K562 (cell line): ENCODE data around the gene SLC15A1. TPM values are rescaled to one million over a fixed set of nuclear protein-coding genes. Genes with fewer than 3 reads are reported as not detected.

Experiments
- ATAC-seq: fragments of 200-7000 bp; cut with Tn5 transposase; 3 replicates; pipeline ENCODE4 v1.9.1; 2020; ENCODE audit warnings: moderate library complexity
- BruUV-seq: library from RNA; stranded (reverse); fragments of 400-500 nt; replicated peaks from 2 replicates; lab custom pipeline; 2021; lab: Mats Ljungman, UMichigan
- CTCF ChIA-PET: fragments of 300-600 bp; formaldehyde crosslinking; extraction: SDS; loops from one replicate; lab custom pipeline; 2021; ENCODE audit warnings: low intra/inter-chr PET ratio; lab: Yijun Ruan, JAX
- POLR2A ChIA-PET: fragments of 300-600, 350-650 bp; sonication (Branson Sonifier 250); formaldehyde crosslinking; extraction: SDS; loops from one replicate; lab custom pipeline; 2021; ENCODE audit warnings: antibody characterized with exemption, inconsistent platforms; lab: Yijun Ruan, JAX
- DNase-seq, 4 experiments: peaks; one replicate each; pipeline versions ENCODE4 v3.0.0 to v3.0.0-alpha.2; 2011 to 2018; ENCODE audit warnings: low spot score in 3 of 4, mixed read lengths in 3 of 4; ENCODE audit errors: extremely low read depth in 1 of 4
- FAIRE-seq: peaks from 2 replicates; lab custom pipeline; 2011; peaks lifted over from hg19 to GRCh38; lab: Jason Lieb, UNC
- H2AFZ ChIP-seq: 2 replicates; pipeline ENCODE4 v1.6.0; 2011; ENCODE audit warnings: low read depth, low read length, control low read depth, inconsistent platforms
- H3K27ac ChIP-seq: fragments of 200-600 bp; 3 replicates; pipeline ENCODE4 v1.8.0; 2011; ENCODE audit warnings: low read depth, mild to moderate bottlenecking, control low read depth, inconsistent platforms, low read length, moderate library complexity, mixed read lengths; ENCODE audit errors: extremely low read depth
- H3K27me3 ChIP-seq, 2 experiments: fragments of 300-600 bp in 1 of 2; 2 replicates in 1 of 2; 3 replicates in 1 of 2; pipeline versions ENCODE4 v1.6.0 to v1.8.0; 2011; ENCODE audit warnings: inconsistent platforms in 2 of 2, low read length in 2 of 2, mild to moderate bottlenecking in 1 of 2, mixed read lengths in 1 of 2, moderate library complexity in 1 of 2; ENCODE audit not compliant: control insufficient read depth in 2 of 2, insufficient read depth in 2 of 2
- H3K36me3 ChIP-seq: fragments of 300-600 bp; 3 replicates; pipeline ENCODE4 v1.8.0; 2011; ENCODE audit warnings: mild to moderate bottlenecking, low read length, inconsistent platforms; ENCODE audit not compliant: control insufficient read depth, insufficient read depth
- H3K4me1 ChIP-seq, 2 experiments: fragments of 200-600 bp in 1 of 2; replicated peaks in 1 of 2; 2 replicates in 1 of 2; 3 replicates in 1 of 2; pipeline versions ENCODE4 v1.5.1 to v1.8.0; 2011; ENCODE audit warnings: inconsistent platforms in 2 of 2, low read length in 2 of 2, mild to moderate bottlenecking in 1 of 2, mixed read lengths in 1 of 2, moderate library complexity in 1 of 2; ENCODE audit not compliant: control insufficient read depth in 2 of 2, insufficient read depth in 2 of 2
- H3K4me2 ChIP-seq: 2 replicates; pipeline ENCODE4 v1.6.1; 2011; ENCODE audit warnings: low read length, control low read depth, inconsistent platforms, mixed read lengths; ENCODE audit not compliant: insufficient read depth
- H3K4me3 ChIP-seq: fragments of 200-600 bp; sonication (generic), shearing (Covaris generic); 2 replicates; pipeline ENCODE4 v1.5.1; 2016; ENCODE audit warnings: control low read depth, inconsistent platforms
- H3K79me2 ChIP-seq: fragments of 200-600 bp; 3 replicates; pipeline ENCODE4 v1.8.0; 2011; ENCODE audit warnings: low read length, inconsistent platforms; ENCODE audit not compliant: control insufficient read depth, insufficient read depth
- H3K9ac ChIP-seq, 2 experiments: 2 replicates each; pipeline versions ENCODE4 v1.6.0 to v1.6.1; 2011; ENCODE audit warnings: low read depth in 2 of 2, low read length in 2 of 2, control low read depth in 1 of 2, inconsistent platforms in 1 of 2, mild to moderate bottlenecking in 1 of 2, mixed read lengths in 1 of 2; ENCODE audit not compliant: insufficient read depth in 1 of 2
- H3K9me1 ChIP-seq: one replicate; pipeline ENCODE4 v1.6.0; 2011; ENCODE audit warnings: inconsistent platforms, mild to moderate bottlenecking, low read length, moderate library complexity; ENCODE audit not compliant: control insufficient read depth, insufficient read depth
- H3K9me3 ChIP-seq: replicated peaks from 2 replicates; pipeline ENCODE4 v1.5.1; 2011; ENCODE audit warnings: low read depth, low read length, inconsistent platforms; ENCODE audit not compliant: control insufficient read depth, insufficient read depth
- H4K20me1 ChIP-seq: replicated peaks from 2 replicates; pipeline ENCODE4 v1.6.1; 2011; ENCODE audit warnings: low read length, inconsistent platforms, mixed read lengths; ENCODE audit not compliant: control insufficient read depth, insufficient read depth
- CHD2 ChIP-seq: IDR thresholded peaks from 2 replicates; pipeline ENCODE4 v1.6.1; 2011; ENCODE audit warnings: low read depth, low read length
- THRB ChIP-seq: fragments of 450-650 bp; formaldehyde crosslinking; conservative IDR thresholded peaks from 2 replicates; pipeline ENCODE4 v1.4.0; 2022; ENCODE audit warnings: mild to moderate bottlenecking, missing genetic modification characterization
- WGBS: fragments of 100-300 bp; shearing (Covaris generic); methylation state at CpG from one replicate; pipeline ENCODE4 v1.1.6; 2016; ENCODE audit warnings: low coverage, mixed read lengths; ENCODE audit not compliant: insufficient coverage; ENCODE audit errors: missing lambda C conversion rate; 5-methylcytosine and 5-hydroxymethylcytosine counted together
- in situ Hi-C: fragments of 300-500 bp; cut with MboI; formaldehyde crosslinking; loops from 4 replicates; pipeline ENCODE4 v1.15.0; 2018; ENCODE audit warnings: inconsistent platforms, mixed read lengths
- intact Hi-C: fragments of 100-400 bp; cut with micrococcal nuclease; formaldehyde crosslinking; loops from 2 replicates; pipeline ENCODE4 v1.14.2; 2022
- polyA plus RNA-seq, 8 experiments: library from polyadenylated mRNA; depleted of rRNA in 4 of 8; stranded (reverse) in 5 of 8; unstranded in 3 of 8; fragments of >200 nt; fragmentation: Nextera tagmentation in 2 of 8; fragmentation: Illumina TruSeq in 1 of 8; extraction: Ambion mirVana in 2 of 8; extraction: Trizol in 1 of 8; gene quantifications; 2 replicates each; pipeline versions ENCODE4 v1.2.1 to v1.2.3, GENCODE V29; 2011 to 2014; ENCODE audit warnings: inconsistent platforms in 1 of 8, missing spikeins in 1 of 8
- total RNA-seq, 7 experiments: library from RNA; depleted of rRNA in 6 of 7; stranded (reverse); fragments of >200 nt in 6 of 7; fragmentation: Illumina TruSeq in 2 of 7; extraction: Trizol in 2 of 7; gene quantifications; 2 replicates each; pipeline versions ENCODE4 v1.2.1 to v1.2.3, GENCODE V29; 2011 to 2021; ENCODE audit warnings: low replicate concordance in 1 of 7

The SLC15A1 gene
- total and polyA plus RNA-seq, 9 of the 15 experiments (the other 6 are each of a cell fraction or from before 2014, with no cell fraction given): not detected

GRCh38 chr13:98721825-98722510, 30.5 kb downstream of the SLC15A1 start:
- Histone ChIP-seq H3K79me2 (no peaks in the 10 kb centered on the region), H3K27ac (no peak overlapping the region), H4K20me1 (no peaks in the 10 kb centered on the region), H3K27me3 (peaks cover 0 to 17% of the 10 kb centered on the region in 2 experiments; a peak in 2 of 5 replicates), H3K9me3 (no peaks in the 10 kb centered on the region), H3K4me1 (no peaks in the 10 kb centered on the region), H2AFZ (no peak overlapping the region), H3K9me1 (no peaks in the 10 kb centered on the region), H3K4me2 (no peak overlapping the region), H3K4me3 (no peak overlapping the region), H3K9ac (no peak overlapping the region)
- intact Hi-C loops (no loop called here), in situ Hi-C loops (no loop called here)
- DNase-seq (no peak), ATAC-seq (no peak), FAIRE-seq (no peak)
- ChIA-PET POLR2A (no interaction called here), CTCF (no interaction called here)
- WGBS: 7% methylated on average over 11 of the region's 11 CpGs
- BruUV-seq: no TSS peak
- TF ChIP-seq CHD2 (peak; percentile 76), THRB (CRISPR knock-in tag) (no peak)
- TF ChIP-seq, all 486 proteins: peak for 1
- no peaks in the 10 kb centered on the region for H3K36me3 ChIP-seq
